WTC11 (cell line): ENCODE results near the gene HNF1A.

Experiments used
- AFF4 ChIP-seq: sonication (generic); formaldehyde crosslinking; IDR thresholded peaks from 2 replicates; pipeline ENCODE4 v1.8.1; 2023; ENCODE audit warnings: mild to moderate bottlenecking, missing genetic modification reagents, borderline replicate concordance
- JAZF1 ChIP-seq: fragments of 250-450 bp; sonication (Bioruptor Pico); IDR thresholded peaks from 2 replicates; pipeline ENCODE4 v1.9.0; 2021; ENCODE audit warnings: moderate library complexity, mild to moderate bottlenecking, inconsistent platforms
- NR3C1 ChIP-seq: sonication (generic); formaldehyde crosslinking; conservative IDR thresholded peaks from 2 replicates; pipeline ENCODE4 v1.8.1; 2023; ENCODE audit warnings: low read depth, mild to moderate bottlenecking, missing genetic modification reagents
- SP1 ChIP-seq: sonication (generic); formaldehyde crosslinking; conservative IDR thresholded peaks from 2 replicates; pipeline ENCODE4 v1.8.1; 2022; ENCODE audit warnings: missing genetic modification reagents
- ZNF219 ChIP-seq: sonication (generic); formaldehyde crosslinking; IDR thresholded peaks from 2 replicates; pipeline ENCODE4 v1.8.0; 2023; ENCODE audit warnings: missing genetic modification reagents, mild to moderate bottlenecking, borderline replicate concordance
- ZNF423 ChIP-seq: fragments of 250-450 bp; sonication (Bioruptor Pico); IDR thresholded peaks from 2 replicates; pipeline ENCODE4 v2.1.2; 2022; ENCODE audit warnings: mild to moderate bottlenecking, moderate library complexity

DNA sequence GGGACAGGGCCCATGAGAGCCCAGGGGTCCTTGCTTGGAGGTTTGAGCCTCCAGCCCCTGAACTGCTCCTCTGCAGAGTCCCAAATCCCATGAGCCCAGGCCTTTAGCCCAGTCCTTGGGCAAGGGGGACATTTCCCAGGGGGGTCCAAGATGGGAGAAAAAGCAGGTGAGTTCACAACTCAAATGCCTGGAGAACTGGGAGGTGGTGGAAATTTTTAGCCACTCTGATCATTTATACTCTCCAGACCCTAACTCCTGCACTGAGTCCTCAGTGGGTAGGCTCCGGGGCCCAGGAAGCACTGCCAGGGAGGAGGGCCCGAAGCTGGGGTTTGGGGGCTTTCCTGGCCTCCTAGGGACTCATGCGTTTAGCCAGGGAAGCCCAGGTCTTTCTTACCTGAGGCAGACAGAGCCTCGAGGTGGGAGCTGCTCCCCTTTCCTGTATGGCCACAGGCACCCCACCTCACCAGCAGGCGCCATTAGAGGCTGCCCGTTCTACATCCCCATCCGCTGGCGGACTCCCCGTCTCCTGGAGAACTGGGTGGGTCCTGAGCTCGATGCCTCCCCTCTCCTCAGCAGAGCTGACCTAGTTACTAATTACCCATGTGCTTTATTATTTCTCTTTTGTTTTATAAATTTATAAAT is 998 bp downstream of the HNF1A start:
- TF ChIP-seq AFF4 (CRISPR knock-in tag) (no peak), ZNF219 (CRISPR knock-in tag) (no peak), JAZF1 (CRISPR knock-in tag) (no peak), NR3C1 (no peak), SP1 (CRISPR knock-in tag) (no peak), ZNF423 (CRISPR knock-in tag) (no peak)
